Prostate gland (tissue), 2 donors: ENCODE measurements around the gene ZKSCAN3. TPM values are rescaled to one million over a fixed set of nuclear protein-coding genes. Genes with fewer than 3 reads are reported as not detected.

Source experiments
- DNase-seq: peaks from one replicate; pipeline ENCODE4 v3.0.0-alpha.2; 2019; ENCODE audit warnings: low spot score
- H3K27ac ChIP-seq, 2 donors: fragments of 200-600 bp; sonication (generic); 2 replicates each; pipeline ENCODE4 v1.5.1; 2017 to 2019
- H3K27me3 ChIP-seq: fragments of 200-600 bp; sonication (generic); replicated peaks from 2 replicates; pipeline ENCODE4 v1.5.1; 2019; ENCODE audit not compliant: insufficient read depth
- H3K36me3 ChIP-seq, 2 donors: fragments of 200-600 bp; sonication (generic); 1 replicate in 1 of 2; 2 replicates in 1 of 2; pipeline versions ENCODE4 v1.5.1 to v1.8.1; 2017 to 2019
- H3K4me1 ChIP-seq: fragments of 200-600 bp; sonication (generic); replicated peaks from 2 replicates; pipeline ENCODE4 v1.5.1; 2019
- H3K4me3 ChIP-seq, 2 donors: fragments of 200-600 bp; sonication (generic); 2 replicates each; pipeline ENCODE4 v1.5.1; 2017 to 2019
- H3K9me3 ChIP-seq: fragments of 200-600 bp; sonication (generic); 2 replicates; pipeline ENCODE4 v1.5.1; 2017
- CTCF ChIP-seq, 4 experiments: fragments of 200-600 bp in 2 of 4; fragments of 450-650 bp in 2 of 4; sonication (generic) in 2 of 4; IDR thresholded peaks; 1 replicate in 3 of 4; 2 replicates in 1 of 4; pipeline ENCODE4 v1.5.1; 2016 to 2019; ENCODE audit warnings: antibody characterized with exemption in 4 of 4, mild to moderate bottlenecking in 2 of 4, moderate library complexity in 2 of 4
- POLR2A ChIP-seq: fragments of 450-650 bp; IDR thresholded peaks from one replicate; pipeline ENCODE4 v1.6.1; 2016; ENCODE audit warnings: antibody characterized with exemption, mild to moderate bottlenecking
- POLR2AphosphoS5 ChIP-seq: sonication (generic); formaldehyde crosslinking; IDR thresholded peaks from one replicate; pipeline ENCODE4 v1.6.1; 2017; ENCODE audit warnings: antibody characterized with exemption
- whole genome bisulfite sequencing: methylation state at CpG from one replicate; pipeline ENCODE4 v1.1.5; 2018; 5-methylcytosine and 5-hydroxymethylcytosine counted together
- intact Hi-C: fragments of 100-400 bp; cut with DNase I; formaldehyde crosslinking; loops from one replicate; pipeline ENCODE4 v1.14.2; 2022
- total RNA-seq, 2 donors: library from RNA; depleted of rRNA; stranded (reverse); fragments of >200 nt; gene quantifications; one replicate each; pipeline ENCODE4 v1.1.0, GENCODE V29; 2016

ZKSCAN3 gene
- total RNA-seq, 2 donors from 2014 or later, result 5.9 to 6.5 TPM

GRCh38 chr6:28347119-28347518 is 2.6 kb upstream of the ZKSCAN3 start:
- Histone ChIP-seq H3K36me3 (no peaks in the 10 kb centered on the region), H3K9me3 (no peaks in the 10 kb centered on the region), H3K4me1 (no peaks in the 10 kb centered on the region), H3K27ac (no peak overlapping the region), H3K4me3 (no peak overlapping the region), H3K27me3 (no peaks in the 10 kb centered on the region)
- WGBS, result 29% methylated on average over 2 of the region's 2 CpGs
- no peak for DNase-seq
- intact Hi-C loops, result no loop called here
- no peak for TF ChIP-seq POLR2A
- TF ChIP-seq POLR2AphosphoS5, result no peak
- TF ChIP-seq CTCF (IDR thresholded peaks at IDR 0.05), result no peak

- peak overlapping the region; percentile 60 to 67 for H3K27ac ChIP-seq
Observed at GRCh38 chr6:28349344-28349891, 329 bp upstream of the ZKSCAN3 start.

GRCh38 chr6:28351087-28351486 is 1.3 kb downstream of the ZKSCAN3 start:
- Histone ChIP-seq H3K27me3 (no peaks in the 10 kb centered on the region), H3K36me3 (no peaks in the 10 kb centered on the region), H3K4me1 (peaks cover 4% of the 10 kb centered on the region), H3K9me3 (no peaks in the 10 kb centered on the region), H3K4me3 (no peak overlapping the region), H3K27ac (no peak overlapping the region)
- no peak for DNase-seq
- WGBS, result 70% methylated on average over 2 of the region's 2 CpGs
- no peak for TF ChIP-seq POLR2AphosphoS5
- TF ChIP-seq CTCF (IDR thresholded peaks at IDR 0.05), result no peak
- TF ChIP-seq POLR2A, result no peak
- intact Hi-C loops, result loop anchor here (5.0 to 10.0 kb wide), 2 partner anchors 126 to 214 kb away; partner anchors contain the start of gene ZSCAN9

More at GRCh38 chr6:28349344-28349891, 329 bp upstream of the ZKSCAN3 start:
- no peaks in the 10 kb centered on the region for H3K36me3 ChIP-seq
- H3K9me3 ChIP-seq, result no peaks in the 10 kb centered on the region
- whole genome bisulfite sequencing, result 2% methylated on average over 9 of the region's 9 CpGs
- no peaks in the 10 kb centered on the region for H3K4me1 ChIP-seq
- H3K27me3 ChIP-seq, result no peaks in the 10 kb centered on the region
- TF ChIP-seq CTCF (IDR thresholded peaks at IDR 0.05) (no peak), POLR2A (no peak), POLR2AphosphoS5 (no peak)
- peak overlapping the region; percentile 62 to 64 for H3K4me3 ChIP-seq
- intact Hi-C loops, result no loop called here
- no peak for DNase-seq

- WGBS, result 59% methylated on average over 2 of the region's 2 CpGs
- Histone ChIP-seq H3K36me3 (no peaks in the 10 kb centered on the region), H3K4me1 (peaks cover 4% of the 10 kb centered on the region), H3K4me3 (no peak overlapping the region), H3K27ac (no peak overlapping the region), H3K27me3 (no peaks in the 10 kb centered on the region), H3K9me3 (no peaks in the 10 kb centered on the region)
- no peak for TF ChIP-seq CTCF (IDR thresholded peaks at IDR 0.05)
- TF ChIP-seq POLR2A, result no peak
- no peak for TF ChIP-seq POLR2AphosphoS5
- intact Hi-C loops, result loop anchor here (5.0 to 10.0 kb wide), 2 partner anchors 127 to 214 kb away; partner anchors contain the start of gene ZSCAN9
- no peak for DNase-seq
Observed at GRCh38 chr6:28351493-28351925, 1.8 kb downstream of the ZKSCAN3 start.

GRCh38 chr6:28353356-28353755 is 3.6 kb downstream of the ZKSCAN3 start:
- no peak for DNase-seq
- no peaks in the 10 kb centered on the region for H3K27me3 ChIP-seq
- no peak overlapping the region for H3K4me3 ChIP-seq
- no peak for TF ChIP-seq POLR2AphosphoS5
- TF ChIP-seq POLR2A, result no peak
- no peak for TF ChIP-seq CTCF (IDR thresholded peaks at IDR 0.05)
- 81% methylated on average over 3 of the region's 3 CpGs for WGBS
- no peaks in the 10 kb centered on the region for H3K36me3 ChIP-seq
- H3K4me1 ChIP-seq, result peaks cover 4% of the 10 kb centered on the region
- intact Hi-C loops, result loop anchor here (5.0 to 10.0 kb wide), 2 partner anchors 129 to 216 kb away; partner anchors contain the start of gene ZSCAN9
- H3K27ac ChIP-seq, result no peak overlapping the region
- no peaks in the 10 kb centered on the region for H3K9me3 ChIP-seq
